Stimulated activated CD8-positive, alpha-beta memory T cell treated with anti-CD3 and anti-CD28 coated beads, Interleukin-7, amount 100 ng/mL, for 1 hour (primary cell): ENCODE data around the gene PHB1.
"Not testable (repeated sequence)": the region's sequence is repeated elsewhere in the genome, so short reads cannot be mapped to it uniquely, and the experiment has no call there.

ENCODE experiments used
- DNase-seq, 2 donors: peaks; one replicate each; pipeline ENCODE4 v3.0.0-alpha.2; 2020; ENCODE audit warnings: low read depth in 2 of 2

Gene PHB1

GRCh38 chr17:49406421-49407061 is 8.1 kb downstream of the PHB1 start:
- DNase-seq: no peak

- DNase-seq: no peak
Observed at GRCh38 chr17:49404906-49405305, 9.8 kb downstream of the PHB1 start.

- no peak for DNase-seq
Observed at GRCh38 chr17:49404361-49404760, 10.3 kb downstream of the PHB1 start.

- no peak for DNase-seq
Observed at GRCh38 chr17:49403514-49404289, 11.0 kb downstream of the PHB1 start.

- DNase-seq: no peak
Observed at GRCh38 chr17:49402706-49403105, 12.0 kb downstream of the PHB1 start.

GRCh38 chr17:49401971-49402611 is 12.6 kb downstream of the PHB1 start:
- no peak for DNase-seq

- no peak for DNase-seq
Observed at GRCh38 chr17:49399995-49400394, 14.7 kb downstream of the PHB1 start.

- DNase-seq: no peak
Observed at GRCh38 chr17:49397586-49397985, 17.1 kb downstream of the PHB1 start.

- no peak for DNase-seq
Observed at GRCh38 chr17:49393491-49394255, 21.0 kb downstream of the PHB1 start.

- DNase-seq: no peak
Observed at GRCh38 chr17:49390548-49391324, 23.9 kb downstream of the PHB1 start.

GRCh38 chr17:49389514-49390347 is 25.0 kb downstream of the PHB1 start:
- not testable (repeated sequence) for DNase-seq

- no peak for DNase-seq
Observed at GRCh38 chr17:49388692-49389513, 25.8 kb downstream of the PHB1 start.

GRCh38 chr17:49388290-49388640 is 26.4 kb downstream of the PHB1 start:
- DNase-seq: no peak

- no peak for DNase-seq
Observed at GRCh38 chr17:49387498-49388289, 27.0 kb downstream of the PHB1 start.

GRCh38 chr17:49386373-49386772 is 28.3 kb downstream of the PHB1 start:
- no peak for DNase-seq

GRCh38 chr17:49384951-49385350 is 29.7 kb downstream of the PHB1 start:
- DNase-seq: no peak

- no peak for DNase-seq
Observed at GRCh38 chr17:49383060-49383459, 31.6 kb downstream of the PHB1 start.

GRCh38 chr17:49382556-49382955 is 32.1 kb downstream of the PHB1 start:
- DNase-seq: no peak

- no peak for DNase-seq
Observed at GRCh38 chr17:49381793-49382192, 32.9 kb downstream of the PHB1 start.
